GM18505 (cell line): Measurements from ENCODE around the gene SPON1.

Source experiments
- ATAC-seq: cut with Tn5 transposase; IDR thresholded peaks from one replicate; pipeline ENCODE4 v1.9.1; 2021; ENCODE audit not compliant: unreplicated experiment
- POLR2A ChIP-seq: IDR thresholded peaks from 4 replicates; pipeline ENCODE4 v1.6.1; 2011; ENCODE audit warnings: borderline replicate concordance; ENCODE audit not compliant: insufficient read depth, insufficient read length; ENCODE audit errors: extremely low read depth

Gene SPON1

DNA sequence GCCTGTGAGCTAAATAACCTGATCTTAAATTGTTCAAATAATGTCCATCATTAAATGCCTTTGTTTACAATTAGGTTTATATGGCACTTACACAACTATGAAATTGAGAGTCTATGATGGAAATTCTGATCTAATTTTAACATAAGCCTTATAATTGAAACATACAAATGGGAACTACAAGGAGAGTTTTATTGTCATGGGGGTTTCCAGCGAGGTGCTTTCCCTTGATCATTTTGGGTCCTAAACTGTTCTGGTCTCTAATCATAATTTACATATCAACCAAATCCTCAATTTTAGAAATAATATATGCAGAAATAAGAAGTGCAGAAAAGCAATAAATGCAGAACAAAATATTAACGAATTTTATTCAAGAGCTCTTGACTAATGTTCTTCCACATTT lies 351.6 kb downstream of the SPON1 start:
- no peak for TF ChIP-seq POLR2A
- ATAC-seq = no peak

GRCh38 chr11:14315130-14315529 lies 352.6 kb downstream of the SPON1 start:
- ATAC-seq = no peak
- no peak for TF ChIP-seq POLR2A
